Hematopoietic multipotent progenitor cell treated with erythropoietin and hydrocortisone succinate and interleukin-3 and kit ligand, for 8 days (in vitro differentiated cells): Measurements from ENCODE around the gene APPBP2.
"Not testable (repeated sequence)": the region's sequence is repeated elsewhere in the genome, so short reads cannot be mapped to it uniquely, and the experiment has no call there.

ENCODE experiments used
- DNase-seq: peaks from one replicate; pipeline ENCODE4 v3.0.0-alpha.2; 2015

Gene APPBP2, protein sequence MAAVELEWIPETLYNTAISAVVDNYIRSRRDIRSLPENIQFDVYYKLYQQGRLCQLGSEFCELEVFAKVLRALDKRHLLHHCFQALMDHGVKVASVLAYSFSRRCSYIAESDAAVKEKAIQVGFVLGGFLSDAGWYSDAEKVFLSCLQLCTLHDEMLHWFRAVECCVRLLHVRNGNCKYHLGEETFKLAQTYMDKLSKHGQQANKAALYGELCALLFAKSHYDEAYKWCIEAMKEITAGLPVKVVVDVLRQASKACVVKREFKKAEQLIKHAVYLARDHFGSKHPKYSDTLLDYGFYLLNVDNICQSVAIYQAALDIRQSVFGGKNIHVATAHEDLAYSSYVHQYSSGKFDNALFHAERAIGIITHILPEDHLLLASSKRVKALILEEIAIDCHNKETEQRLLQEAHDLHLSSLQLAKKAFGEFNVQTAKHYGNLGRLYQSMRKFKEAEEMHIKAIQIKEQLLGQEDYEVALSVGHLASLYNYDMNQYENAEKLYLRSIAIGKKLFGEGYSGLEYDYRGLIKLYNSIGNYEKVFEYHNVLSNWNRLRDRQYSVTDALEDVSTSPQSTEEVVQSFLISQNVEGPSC

DNA sequence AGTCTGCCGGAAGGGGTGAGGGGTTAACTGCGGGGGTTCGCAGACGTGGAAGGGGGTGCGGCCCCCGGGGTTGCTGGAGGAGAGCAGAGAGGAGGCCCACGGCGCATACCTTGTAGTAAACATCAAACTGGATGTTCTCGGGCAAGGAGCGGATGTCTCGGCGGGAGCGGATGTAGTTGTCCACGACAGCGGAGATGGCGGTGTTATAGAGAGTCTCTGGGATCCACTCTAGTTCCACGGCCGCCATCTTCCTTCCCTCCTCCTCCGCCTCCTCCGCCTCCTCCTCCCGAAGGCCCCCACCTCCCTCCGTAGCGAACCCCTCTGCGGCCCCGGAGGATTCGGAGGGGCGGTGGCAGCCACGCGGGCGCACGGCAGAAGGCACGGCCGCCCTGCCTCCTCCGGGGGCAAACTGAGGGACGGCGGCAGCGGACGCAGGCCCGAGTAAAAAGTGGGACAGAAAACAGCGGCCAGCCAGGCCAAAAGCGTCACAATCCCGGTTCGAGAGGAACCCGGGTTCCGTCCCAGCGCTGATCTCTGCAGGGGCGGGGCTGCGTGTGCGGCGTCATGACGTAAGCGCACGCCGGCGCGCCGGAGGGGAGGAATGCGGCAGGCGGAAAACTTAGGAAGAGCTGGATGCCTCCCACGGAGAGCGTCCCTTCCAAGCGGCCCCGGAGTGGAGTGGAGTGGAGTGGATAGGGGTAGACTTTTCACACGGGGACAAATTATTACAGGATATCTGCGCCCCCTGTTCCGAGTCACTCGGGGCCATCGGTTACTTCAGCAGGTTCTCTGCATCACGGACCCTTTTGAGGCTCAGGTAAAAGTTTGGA lies at the start of gene APPBP2:
Gene APPBP2 (minus strand): TSS at position 558 of the 830 bp plus-strand sequence. CDS start 311 bp downstream, at position 247.
- DNase-seq, result peak; percentile 78

DNA sequence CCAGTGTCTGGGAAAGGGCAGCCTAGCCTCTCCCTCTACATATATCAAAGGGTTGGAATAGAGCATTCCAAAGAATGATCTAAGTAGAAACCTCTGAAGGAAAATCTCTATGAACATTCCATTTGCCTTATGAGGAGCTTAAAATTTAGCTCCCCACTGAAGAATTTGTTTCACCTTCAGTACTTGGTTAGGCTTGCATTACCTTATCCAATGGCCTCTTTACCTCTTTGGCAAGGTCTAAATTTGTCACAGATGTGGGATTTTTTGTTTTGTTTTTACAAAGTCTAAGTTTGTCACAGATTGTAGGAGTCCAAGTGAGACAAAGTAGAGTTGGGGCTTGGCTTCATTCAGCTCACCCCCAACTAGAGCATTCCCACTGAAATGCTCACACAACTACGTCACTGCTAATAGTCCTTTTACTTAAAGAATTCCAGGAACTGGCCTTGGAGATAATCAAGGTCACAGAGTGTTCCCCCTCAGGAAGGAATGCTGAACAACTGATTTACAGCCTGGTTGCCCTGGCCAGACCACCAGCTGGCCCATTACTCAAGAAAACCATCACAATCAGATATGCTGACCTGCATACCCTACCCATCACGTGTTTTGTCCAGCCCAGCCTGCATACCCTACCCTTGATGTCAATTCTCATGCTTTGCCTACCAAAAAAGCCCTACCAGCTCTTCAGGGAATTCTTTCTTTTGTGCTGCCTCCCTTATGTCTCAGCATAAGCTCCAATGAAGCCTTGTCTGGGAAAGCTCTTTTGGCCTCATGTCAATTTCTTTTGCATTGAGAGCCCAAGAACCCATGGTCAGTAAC lies 47.4 kb upstream of the APPBP2 start:
- no peak for DNase-seq

DNA sequence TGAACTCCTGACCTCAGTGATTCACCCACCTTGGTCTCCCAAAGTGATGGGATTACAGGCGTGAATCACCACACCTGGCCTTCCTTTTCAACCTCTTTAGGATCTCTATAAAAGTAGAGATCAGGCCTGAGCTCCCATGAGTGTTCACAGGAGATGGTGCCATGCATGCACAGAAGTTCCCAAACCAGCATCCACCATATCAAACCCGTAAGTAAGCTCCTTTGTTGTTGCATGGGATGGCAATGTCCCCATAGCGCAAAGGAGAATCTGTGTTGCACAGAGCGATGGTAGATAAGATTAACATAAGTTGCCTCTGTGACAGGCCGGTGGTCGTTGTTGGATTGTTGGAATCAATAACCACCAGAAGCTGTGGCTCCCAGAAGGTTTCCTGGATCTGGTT lies 39.2 kb upstream of the APPBP2 start:
- DNase-seq, result no peak

DNA sequence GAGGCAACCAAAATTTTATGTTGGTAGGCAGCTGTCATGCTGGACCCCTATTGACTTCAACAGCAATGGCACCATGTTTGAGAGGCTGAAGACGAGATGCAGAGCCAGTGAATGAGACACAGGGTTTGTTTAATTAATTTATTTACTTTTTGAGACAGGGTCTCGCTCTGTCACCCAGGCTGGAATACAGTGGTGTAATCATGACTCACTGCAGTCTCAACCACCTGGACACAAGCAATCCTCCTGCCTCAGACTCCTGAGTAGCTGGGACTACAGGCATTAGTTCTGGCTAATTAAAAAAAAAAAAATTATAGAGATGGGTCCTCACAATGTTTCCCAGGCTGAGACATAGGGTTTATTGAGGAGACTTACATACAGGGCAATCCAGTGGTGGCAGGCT lies 37.7 kb upstream of the APPBP2 start:
- no peak for DNase-seq

DNA sequence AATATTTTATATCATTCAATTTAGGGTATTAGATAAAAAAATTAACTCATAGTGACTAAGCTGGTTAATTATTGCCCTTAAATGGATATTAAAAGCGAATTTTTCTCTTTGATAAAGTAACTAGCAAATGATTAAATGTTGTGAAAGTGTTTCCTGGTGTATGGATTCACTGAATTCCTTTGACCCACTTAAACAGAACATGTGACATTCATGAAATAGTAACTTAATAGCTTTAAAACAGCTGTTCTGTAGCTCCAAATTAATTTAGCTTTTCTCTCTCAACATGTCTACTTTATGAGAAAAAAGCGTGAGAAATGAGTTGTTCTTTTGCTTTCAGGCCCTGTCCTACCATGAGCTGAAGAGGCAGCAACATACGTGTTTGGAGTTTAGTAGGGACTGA lies 36.4 kb upstream of the APPBP2 start:
- no peak for DNase-seq

DNA sequence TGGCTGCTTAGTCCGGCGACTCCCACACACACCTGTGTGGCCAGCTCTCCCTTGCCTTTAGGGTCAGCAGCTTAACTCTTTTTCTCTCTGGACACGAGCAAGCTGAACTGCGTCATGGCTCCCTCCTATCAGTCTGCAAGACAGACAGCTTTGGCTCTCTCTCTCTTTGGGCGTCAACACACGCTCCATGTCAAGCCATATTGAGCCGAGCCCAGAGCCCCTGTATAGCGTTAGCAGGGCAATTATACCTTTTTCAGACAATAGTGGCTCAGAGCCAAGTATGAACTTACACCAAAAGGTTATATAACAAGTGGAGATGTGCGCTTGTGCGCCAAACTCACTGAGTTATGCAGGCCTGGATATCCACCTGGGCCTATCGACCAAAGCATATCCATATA lies 34.8 kb upstream of the APPBP2 start:
- no peak for DNase-seq

DNA sequence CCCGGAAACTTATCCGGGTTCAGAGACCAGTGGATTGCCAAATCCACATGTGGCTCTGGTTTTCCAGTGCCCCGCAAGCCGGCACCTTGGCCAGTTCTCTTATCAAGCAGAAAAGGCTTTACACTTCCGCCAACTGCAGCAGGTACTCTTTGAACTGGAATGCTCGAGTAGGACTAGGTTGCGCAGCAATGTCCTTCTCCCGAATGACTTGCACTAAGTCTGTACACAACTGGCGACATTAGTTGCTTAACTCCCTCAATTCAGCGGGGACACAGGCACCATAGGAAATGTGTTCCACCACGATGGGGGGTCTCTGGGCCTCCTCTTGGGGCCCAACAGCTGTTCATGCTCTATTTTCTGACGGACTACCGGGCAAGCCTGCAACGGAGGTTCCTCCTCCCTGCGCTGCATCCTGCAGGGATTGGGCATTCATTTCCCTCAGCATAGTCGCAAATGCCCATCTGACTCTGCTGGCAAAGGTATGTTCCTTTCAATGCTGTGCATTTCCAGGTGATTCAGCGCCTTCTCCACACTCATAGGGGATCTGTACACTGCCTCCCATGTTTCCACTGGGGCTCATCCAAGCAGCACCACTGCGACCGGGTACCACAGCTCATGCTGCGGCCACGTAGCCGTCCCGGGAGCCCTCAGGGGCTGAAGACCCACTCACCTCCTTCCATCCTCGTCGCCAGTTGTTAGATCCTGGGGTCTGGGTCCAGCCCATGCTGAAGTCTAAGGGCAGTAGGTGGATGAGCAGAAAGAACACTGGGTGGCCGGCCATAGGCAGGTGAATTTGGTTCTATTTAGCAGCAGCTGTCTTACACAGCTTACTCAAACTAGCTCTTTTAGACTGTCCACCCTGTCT lies 34.2 kb upstream of the APPBP2 start:
- no peak for DNase-seq

DNA sequence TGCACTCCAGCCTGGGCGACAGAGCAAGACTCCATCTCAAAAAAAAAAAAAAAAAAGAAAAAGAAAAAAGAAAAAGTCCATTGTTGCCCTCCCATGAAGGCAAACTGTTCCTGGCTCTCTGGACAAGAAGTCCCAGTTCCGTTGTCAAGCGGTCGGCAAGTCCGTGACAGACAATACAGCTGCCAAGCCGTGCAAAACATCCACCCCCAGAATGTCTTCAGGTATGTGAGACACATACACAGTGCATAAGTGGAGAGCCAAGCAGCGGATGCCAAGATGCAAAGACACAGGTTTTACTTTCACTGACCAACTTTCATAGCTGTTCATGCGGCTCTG lies 33.6 kb upstream of the APPBP2 start:
- no peak for DNase-seq

DNA sequence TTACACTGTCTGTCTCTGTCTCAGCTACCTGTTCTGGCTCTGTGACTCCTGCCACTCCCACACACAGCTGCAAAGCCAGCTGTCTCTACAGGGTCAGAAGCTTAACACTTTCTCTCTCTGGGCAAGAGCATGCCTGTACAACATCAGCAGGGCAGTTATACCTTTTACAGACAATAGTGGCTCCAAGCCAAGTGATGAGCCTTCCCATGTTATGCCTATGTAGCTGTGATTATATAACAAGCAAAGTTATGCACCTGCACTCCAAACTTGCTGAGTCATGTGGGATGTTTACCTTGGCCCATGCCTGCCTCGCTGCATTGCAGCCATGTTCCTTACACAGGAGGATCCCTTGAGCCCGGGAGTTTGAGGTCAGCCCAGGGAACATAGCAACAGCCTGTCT lies 31.8 kb upstream of the APPBP2 start:
- no peak for DNase-seq

DNA sequence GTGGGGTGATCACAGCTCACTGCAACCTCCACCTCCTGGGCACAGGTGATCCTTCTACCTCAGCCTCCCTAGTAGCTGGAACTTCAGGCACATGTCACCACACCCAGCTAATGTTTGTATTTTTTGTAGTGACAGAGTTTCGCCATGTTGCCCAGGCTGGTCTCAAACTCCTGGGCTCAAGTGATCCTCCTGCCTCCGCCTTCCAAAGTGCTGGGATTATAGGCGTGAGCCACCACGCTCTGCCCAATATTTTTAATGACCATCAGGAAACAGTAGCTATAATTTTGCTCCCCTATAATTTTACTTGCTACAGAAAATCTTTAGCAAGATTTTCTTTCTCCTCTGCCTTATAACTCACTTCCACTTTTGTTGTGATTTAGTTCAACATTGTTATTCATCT lies 29.7 kb upstream of the APPBP2 start:
- no peak for DNase-seq

DNA sequence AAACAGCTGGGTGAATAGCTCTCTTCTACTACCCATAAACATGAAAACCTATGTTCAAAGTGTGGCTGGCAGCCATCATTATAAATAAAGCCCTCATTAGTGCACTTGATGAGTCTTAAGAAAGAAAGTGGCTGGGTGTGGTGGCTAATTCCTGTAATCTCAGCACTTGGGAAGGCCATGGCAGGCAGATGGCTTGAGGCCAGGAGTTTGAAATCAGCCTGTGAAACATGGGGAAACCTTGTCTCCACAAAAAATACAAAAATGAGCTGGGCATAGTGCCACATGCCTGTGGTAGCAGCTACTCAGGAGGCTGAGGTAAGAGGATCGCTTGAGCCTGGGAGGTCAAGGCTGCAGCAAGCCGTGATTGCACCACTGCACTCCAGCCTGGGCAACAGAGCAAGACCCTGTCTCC lies 28.3 kb upstream of the APPBP2 start:
- peak; percentile 41 for DNase-seq

DNA sequence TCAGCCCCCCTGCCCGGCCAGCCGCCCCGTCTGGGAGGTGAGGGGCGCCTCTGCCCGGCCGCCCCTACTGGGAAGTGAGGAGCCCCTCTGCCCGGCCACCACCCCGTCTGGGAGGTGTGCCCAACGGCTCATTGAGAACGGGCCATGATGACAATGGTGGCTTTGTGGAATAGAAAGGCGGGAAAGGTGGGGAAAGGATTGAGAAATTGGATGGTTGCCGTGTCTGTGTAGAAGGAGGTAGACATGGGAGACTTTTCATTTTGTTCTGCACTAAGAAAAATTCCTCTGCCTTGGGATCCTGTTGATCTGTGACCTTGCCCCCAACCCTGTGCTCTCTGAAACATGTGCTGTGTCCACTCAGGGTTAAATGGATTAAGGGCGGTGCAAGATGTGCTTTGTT lies 26.2 kb upstream of the APPBP2 start:
- not testable (repeated sequence) for DNase-seq

DNA sequence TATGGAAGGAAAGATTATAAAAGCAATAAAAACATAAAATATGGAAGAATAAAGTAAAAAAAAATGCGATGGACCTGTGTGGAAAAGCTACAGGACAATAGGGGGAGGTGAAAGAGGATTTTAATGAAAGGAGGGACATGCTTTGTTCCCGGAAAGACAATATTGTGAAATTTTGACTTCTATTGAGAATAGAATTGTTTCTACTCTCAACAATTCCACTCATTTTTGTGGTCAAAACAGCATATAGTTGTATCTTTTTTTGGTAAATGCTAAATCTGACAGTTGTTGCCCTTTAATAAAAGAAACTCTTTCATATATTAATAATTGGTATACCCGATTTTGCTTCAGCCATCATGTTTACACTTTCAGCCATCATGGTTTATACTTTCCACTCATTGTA lies 22.9 kb upstream of the APPBP2 start:
- DNase-seq, result no peak

DNA sequence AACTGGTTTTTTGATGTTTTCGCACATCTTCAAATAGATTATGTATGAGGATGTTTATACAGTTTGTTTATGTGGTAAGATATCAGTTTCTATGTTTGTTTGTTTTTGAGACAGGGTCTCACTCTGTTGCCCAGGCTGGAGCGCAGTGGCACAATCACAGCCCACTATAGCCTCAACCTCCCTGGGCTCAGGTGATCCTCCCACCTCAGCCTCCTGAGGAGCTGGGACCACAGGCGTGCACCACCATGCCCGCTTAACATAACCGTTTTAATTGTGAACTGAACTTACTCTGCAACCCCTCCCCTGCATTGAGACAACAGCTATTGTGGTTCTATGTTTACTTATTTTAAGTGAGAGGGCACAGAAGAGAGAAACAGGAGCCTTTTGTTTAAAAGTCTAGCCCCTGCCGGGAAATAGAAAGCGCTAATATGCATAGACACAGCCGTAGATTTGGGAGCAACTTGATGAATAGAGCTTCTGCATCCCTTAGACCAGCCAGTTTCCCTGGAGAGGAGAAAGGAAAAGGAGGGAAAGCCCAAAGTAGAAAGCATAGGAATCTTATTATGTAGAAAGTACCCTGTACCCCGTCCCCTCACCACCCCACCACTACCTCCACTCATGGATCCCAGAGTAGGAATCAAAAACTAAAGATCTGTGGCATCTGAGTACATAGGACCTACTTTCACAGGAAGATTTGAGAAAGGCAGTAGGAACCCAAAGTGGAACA lies 19.6 kb upstream of the APPBP2 start:
- no peak for DNase-seq

DNA sequence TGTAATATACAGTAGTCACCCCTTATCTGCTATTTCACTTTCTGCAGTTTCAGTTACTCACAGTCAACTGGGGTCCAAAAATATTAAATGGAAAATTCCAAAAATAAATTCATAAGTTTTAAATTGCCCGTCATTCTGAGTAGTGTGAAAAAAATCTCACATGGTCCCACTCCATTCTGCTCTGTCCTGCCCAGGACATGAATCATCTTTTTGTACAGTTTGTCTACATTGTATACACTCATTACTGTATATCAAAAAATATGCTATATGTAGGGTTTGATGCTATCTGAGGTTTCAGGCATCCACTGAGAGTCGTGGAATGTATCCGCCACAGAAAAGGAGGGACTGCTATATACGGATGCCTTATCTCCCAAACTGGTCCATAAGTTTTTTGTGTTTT lies 16.0 kb upstream of the APPBP2 start:
- no peak for DNase-seq

DNA sequence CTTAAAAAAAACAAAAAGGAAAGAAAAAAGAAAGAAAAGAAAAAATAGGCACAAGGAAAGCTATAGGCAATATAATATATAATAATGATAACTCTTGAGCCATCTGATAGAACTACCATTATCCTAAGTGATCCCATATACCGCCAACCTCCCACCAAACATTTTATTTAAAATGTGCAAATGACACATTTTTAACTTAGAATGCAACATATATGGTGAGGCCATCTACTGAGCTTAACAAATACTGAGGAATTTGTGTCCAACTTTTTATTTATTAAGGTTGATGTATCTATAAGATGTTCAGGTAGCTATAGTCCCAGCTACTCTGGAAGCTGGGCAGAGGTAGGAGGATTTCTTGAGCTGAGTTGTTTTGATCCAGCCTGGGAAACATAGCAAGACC lies 14.4 kb upstream of the APPBP2 start:
- no peak for DNase-seq

DNA sequence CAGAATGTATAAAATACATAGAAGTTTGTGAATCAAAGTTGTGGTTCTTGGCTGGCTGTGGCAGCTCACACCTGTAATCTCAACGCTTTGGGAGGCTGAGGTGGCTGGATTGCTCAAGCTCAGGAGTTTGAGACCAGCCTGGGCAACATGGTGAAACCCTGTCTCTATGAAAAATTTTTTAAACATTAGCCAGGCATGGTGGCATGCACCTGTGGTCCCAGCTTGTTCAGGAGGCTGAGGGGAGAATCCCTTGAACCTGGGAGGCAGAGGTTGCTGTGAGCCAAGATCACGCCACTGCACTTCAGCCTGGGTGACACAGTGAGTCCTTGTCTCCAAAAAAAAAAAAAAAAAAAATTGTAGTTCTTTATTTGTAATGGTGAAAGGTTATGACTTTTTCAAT lies 13.8 kb upstream of the APPBP2 start:
- DNase-seq, result no peak

DNA sequence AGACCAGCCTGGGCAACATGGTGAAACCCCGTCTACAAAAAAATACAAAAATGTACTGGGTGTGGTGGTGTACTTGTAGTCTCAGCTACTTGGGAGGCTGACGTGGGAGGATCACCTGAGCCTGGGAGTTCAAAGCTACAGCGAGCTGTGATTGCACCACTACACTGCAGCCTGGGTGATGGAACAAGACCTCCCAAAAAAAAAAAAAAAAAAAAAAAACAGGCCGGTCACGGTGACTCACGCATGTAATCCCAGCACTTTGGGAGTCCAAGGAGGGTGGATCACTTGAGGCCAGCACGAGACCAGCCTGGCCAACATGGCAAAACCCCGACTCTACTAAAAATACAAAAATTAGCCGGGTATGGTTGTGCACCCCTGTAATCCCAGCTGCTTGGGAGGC lies 12.7 kb upstream of the APPBP2 start:
- DNase-seq, result no peak

DNA sequence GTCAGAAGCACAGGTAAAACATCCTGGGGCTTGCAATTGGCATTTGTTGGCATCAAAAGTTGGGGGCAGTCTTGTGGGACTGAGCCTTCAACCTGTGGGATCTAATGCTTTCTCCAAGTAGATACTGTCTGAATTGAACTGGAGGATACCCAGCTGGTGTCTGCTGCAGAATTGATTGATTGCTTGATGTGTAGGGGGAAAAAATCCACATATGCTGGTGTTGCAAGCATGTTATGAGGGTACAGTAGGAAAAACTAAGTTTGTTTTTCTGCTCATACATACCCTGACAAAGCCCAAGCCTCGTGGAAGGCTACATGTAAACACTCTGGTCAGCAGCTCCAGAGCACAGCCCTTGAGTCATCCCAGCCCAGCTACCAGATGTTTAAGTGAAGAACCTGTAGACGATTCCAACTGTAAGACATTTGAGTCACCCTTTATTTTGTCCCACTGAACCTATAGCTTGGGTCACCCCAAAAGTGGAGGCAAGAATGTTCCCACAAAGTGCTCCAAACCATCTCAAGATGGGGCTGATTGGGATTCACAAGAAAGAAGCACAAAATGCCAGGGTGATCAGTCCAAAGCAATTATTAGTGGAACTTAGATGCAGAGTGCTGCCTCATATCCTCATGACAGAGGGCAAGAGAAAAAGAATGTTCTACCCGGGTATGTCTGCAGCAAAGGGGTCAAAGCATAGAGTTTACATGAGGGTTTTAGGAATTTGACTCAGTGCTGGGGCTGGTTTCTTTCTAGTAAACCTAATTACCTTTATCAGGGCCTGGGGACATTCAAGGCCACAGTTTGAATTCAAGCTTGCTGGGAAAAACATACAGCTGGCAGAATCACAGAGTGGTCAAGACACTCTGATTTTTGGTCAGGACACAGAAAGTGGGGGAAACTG lies 9.6 kb upstream of the APPBP2 start:
- DNase-seq, result no peak

DNA sequence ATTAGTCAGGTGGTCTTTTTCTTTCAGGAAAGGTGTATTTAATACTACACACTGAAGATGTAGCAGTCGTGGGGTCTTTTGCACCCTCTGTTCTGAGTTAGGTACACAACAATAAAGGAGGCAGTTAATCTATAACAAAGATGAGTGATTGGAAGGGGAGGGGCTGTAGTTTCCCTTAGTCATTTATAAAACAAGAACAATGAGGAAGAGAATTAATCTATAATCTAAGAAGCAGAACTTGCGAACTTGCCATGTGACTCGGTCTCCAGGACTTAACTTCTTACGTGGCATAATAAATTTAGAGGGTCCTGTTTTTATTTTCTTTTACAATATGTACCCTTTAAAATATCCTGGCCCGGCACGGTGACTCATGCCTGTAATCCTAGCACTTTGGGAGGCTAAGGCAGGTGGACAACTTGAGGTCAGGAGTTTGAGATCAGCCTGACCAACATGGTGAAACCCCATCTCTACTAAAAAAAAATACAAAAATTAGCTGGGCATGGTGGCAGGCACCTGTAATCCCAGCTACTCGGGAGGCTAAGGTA lies 8.6 kb upstream of the APPBP2 start:
- no peak for DNase-seq
